Measurements from ENCODE around the gene FCHSD2.

DNA sequence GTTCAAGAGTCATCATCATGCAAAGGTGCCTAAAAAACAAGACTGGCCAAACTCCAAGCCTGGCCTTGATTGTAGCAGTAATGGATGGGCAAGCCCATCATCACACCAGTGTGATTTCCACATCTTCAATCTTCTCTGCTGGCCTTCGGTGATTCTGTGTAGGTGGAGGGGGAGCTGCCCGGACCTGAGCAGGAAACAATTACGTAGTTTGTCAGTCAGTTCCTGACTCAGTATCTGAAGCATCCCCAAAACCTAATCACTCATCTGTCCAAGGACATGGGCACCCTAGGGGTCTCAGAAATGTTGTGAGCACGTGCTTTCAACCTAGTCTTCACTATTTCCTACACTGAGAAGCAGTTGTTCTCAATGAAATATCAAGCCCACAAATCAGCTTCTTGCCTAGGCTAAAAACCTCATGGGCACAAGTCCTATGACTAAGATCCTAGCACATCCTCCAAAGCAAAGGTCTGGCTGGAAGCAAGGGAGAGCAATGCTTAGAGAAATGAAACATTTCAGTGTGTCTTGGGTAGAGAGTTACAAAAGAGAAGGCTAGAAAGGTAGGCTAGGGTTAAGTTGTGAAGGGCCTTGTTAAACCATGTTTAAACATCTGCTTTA is 303.3 kb downstream of the FCHSD2 start:
- no peak for TF ChIP-seq POLR2A (IDR thresholded peaks at IDR 0.05; ENCODE audit: low read depth, low read length)
- no peak for TF ChIP-seq POLR2AphosphoS5 (IDR thresholded peaks at IDR 0.05; ENCODE audit: low read depth, low read length)

Measured in GM12892 (cell line).